ENCODE measurements around the gene HMBS.

DNA sequence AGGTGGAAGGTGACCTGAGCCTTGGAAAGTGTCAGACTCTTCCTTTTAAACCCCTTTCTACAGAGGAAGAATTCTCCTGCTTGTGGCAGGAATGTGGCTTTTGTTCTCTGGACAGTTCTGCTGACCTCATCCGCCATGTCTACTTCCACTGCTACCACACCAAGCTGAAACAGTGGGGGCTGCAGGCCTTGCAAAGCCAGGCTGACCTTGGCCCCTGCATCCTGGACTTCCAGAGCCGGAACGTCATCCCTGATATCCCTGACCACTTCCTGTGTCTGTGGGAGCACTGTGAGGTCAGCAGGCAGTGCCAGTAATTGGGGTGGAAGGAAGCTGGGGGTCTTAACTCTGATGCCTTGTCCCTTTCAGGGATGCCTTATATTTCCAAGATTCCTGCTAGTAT lies 46.0 kb downstream of the HMBS start:
- TF ChIP-seq, protein P1, sequence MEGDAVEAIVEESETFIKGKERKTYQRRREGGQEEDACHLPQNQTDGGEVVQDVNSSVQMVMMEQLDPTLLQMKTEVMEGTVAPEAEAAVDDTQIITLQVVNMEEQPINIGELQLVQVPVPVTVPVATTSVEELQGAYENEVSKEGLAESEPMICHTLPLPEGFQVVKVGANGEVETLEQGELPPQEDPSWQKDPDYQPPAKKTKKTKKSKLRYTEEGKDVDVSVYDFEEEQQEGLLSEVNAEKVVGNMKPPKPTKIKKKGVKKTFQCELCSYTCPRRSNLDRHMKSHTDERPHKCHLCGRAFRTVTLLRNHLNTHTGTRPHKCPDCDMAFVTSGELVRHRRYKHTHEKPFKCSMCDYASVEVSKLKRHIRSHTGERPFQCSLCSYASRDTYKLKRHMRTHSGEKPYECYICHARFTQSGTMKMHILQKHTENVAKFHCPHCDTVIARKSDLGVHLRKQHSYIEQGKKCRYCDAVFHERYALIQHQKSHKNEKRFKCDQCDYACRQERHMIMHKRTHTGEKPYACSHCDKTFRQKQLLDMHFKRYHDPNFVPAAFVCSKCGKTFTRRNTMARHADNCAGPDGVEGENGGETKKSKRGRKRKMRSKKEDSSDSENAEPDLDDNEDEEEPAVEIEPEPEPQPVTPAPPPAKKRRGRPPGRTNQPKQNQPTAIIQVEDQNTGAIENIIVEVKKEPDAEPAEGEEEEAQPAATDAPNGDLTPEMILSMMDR (IDR thresholded peaks at IDR 0.05): no peak
- TF ChIP-seq POLR2A (IDR thresholded peaks at IDR 0.05): no peak
